ENCODE data around the gene DCT. TPM values are rescaled to one million over a fixed set of nuclear protein-coding genes. Genes with fewer than 3 reads are reported as not detected.

DCT gene
- total and polyA plus RNA-seq, 4 donors, result 0.02 to 1.1 (median 0.18) TPM

DNA sequence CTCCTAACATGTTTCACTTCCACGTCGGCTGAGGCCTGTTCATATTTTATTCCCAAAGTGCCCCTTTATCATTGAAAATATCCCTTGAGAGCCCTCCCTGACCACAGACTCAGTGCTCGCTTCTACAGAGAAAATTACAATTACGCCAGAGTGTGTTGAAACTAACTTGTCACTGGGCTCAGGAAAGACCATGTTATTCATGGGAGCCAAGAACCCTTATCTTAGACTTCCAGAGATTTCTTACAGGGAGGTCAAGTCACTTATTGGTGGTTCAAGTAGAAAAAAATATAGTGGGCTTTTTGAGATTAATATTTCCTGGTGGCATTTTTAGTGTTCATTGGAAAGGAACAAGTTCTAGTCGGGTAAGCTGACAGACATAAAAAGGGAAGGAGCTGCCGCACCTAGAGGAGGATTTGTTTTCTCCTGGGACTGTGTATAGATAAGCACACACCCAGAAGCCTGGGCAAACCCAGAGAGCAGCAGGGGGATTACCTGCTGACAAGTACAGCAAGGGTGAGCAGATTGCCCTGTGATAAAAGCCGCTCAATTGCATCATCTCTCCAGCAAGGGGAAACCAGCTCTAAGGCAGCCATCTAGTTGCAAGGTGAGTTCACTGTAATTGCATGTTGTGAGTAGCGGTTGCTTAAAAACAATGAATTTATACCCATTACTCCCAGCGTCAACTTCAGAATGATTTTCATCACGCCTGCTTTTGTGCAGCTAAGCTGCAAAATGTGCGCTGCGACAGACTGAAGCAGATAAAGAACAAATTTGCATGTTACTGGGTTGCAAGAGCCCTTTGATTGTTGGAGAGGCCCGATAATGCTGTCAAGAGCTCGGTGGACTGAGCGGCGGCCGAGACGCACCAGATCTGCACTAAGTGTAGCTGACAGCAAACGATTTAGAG lies 46.2 kb downstream of the DCT start:
- peaks cover 0 to 6% (median 0%) of the 10 kb centered on the region in 5 donors for H3K4me1 ChIP-seq (ENCODE audit: control insufficient read depth in 5 of 5, insufficient read depth in 5 of 5, low read length in 5 of 5)
- 49 to 58% methylated on average over 19 of the region's 19 CpGs for WGBS, 2 donors
- H3K27me3 ChIP-seq (ENCODE audit: control insufficient read depth in 3 of 3, insufficient read depth in 3 of 3, low read length in 2 of 3), result peaks cover 0 to 3% (median 0%) of the 10 kb centered on the region in 3 donors
- H3K36me3 ChIP-seq (ENCODE audit: control insufficient read depth in 4 of 4, insufficient read depth in 4 of 4, low read length in 4 of 4), result no peaks in the 10 kb centered on the region
- no peak overlapping the region for H3K27ac ChIP-seq (ENCODE audit: low read depth in 1 of 2, low read length in 1 of 2)
- ATAC-seq (ENCODE audit: insufficient read depth, low FRiP score), result peak; percentile 44
- TF ChIP-seq, protein P1, sequence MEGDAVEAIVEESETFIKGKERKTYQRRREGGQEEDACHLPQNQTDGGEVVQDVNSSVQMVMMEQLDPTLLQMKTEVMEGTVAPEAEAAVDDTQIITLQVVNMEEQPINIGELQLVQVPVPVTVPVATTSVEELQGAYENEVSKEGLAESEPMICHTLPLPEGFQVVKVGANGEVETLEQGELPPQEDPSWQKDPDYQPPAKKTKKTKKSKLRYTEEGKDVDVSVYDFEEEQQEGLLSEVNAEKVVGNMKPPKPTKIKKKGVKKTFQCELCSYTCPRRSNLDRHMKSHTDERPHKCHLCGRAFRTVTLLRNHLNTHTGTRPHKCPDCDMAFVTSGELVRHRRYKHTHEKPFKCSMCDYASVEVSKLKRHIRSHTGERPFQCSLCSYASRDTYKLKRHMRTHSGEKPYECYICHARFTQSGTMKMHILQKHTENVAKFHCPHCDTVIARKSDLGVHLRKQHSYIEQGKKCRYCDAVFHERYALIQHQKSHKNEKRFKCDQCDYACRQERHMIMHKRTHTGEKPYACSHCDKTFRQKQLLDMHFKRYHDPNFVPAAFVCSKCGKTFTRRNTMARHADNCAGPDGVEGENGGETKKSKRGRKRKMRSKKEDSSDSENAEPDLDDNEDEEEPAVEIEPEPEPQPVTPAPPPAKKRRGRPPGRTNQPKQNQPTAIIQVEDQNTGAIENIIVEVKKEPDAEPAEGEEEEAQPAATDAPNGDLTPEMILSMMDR (IDR thresholded peaks at IDR 0.05; ENCODE audit: control extremely low read depth, extremely low read depth), result no peak
- peak; percentile 13 to 40 (median 33) for DNase-seq
- no peak overlapping the region for H3K9ac ChIP-seq (ENCODE audit: insufficient read depth in 1 of 2, low read length in 2 of 2)
- no peaks in the 10 kb centered on the region for H3K9me3 ChIP-seq (ENCODE audit: control insufficient read depth in 4 of 4, insufficient read depth in 3 of 4, low read length in 3 of 4)
- no peak overlapping the region for H3K4me3 ChIP-seq

DNA sequence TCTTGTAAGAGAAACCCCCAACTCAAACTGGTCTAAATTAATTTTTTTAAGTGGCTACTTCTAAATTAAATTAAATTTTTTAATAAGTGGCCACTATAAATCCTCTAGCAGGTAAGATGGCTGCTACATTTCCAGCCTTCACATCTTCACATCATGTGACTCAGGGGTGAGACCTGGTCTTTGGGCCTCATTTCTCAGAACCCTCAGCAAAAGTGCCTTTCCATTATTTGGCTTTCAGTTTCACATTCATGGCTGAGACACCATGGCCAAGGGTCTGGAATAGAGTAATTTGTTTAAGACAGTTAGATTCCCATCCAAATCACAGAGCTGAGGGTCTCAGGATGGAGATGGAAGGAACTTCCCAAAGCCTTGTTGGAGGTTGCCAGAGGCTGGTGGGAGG lies 47.5 kb downstream of the DCT start:
- Histone ChIP-seq H3K9me3 (ENCODE audit: control insufficient read depth in 4 of 4, insufficient read depth in 3 of 4, low read length in 3 of 4) (no peaks in the 10 kb centered on the region), H3K36me3 (ENCODE audit: control insufficient read depth in 4 of 4, insufficient read depth in 4 of 4, low read length in 4 of 4) (no peaks in the 10 kb centered on the region), H3K27ac (ENCODE audit: low read depth in 1 of 2, low read length in 1 of 2) (no peak overlapping the region), H3K4me3 (no peak overlapping the region), H3K4me1 (ENCODE audit: control insufficient read depth in 5 of 5, insufficient read depth in 5 of 5, low read length in 5 of 5) (peaks cover 0 to 6% (median 0%) of the 10 kb centered on the region in 5 donors), H3K27me3 (ENCODE audit: control insufficient read depth in 3 of 3, insufficient read depth in 3 of 3, low read length in 2 of 3) (no peaks in the 10 kb centered on the region), H3K9ac (ENCODE audit: insufficient read depth in 1 of 2, low read length in 2 of 2) (no peak overlapping the region)
- TF ChIP-seq, protein P1 (IDR thresholded peaks at IDR 0.05; ENCODE audit: control extremely low read depth, extremely low read depth), result no peak
- DNase-seq (peak in 2 of 3 donors; percentile 10 to 14), ATAC-seq (ENCODE audit: insufficient read depth, low FRiP score) (no peak)

DNA sequence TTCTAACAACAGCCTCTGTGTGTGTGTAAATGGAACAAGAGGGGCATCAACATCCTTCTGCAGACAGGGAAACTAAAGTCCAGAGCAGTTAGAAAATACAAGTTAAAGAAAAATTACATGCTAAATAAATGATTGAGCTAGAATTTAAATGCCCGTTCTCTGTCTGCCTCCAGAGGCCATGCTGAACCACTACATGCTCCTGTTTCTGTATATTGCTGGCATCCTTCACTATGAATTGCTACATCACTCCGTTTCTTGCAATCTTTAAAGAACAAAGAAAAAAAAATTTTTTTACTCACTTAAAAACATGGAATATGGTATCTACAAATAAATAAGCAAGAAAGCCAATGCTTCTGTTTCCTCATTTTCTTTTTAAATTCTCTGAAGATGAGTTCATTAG lies 47.9 kb downstream of the DCT start:
- H3K27ac ChIP-seq (ENCODE audit: low read depth in 1 of 2, low read length in 1 of 2), result no peak overlapping the region
- H3K27me3 ChIP-seq (ENCODE audit: control insufficient read depth in 3 of 3, insufficient read depth in 3 of 3, low read length in 2 of 3), result no peaks in the 10 kb centered on the region
- ATAC-seq (ENCODE audit: insufficient read depth, low FRiP score) (no peak), DNase-seq (peak in 2 of 3 donors; percentile 63 to 84)
- TF ChIP-seq, protein P1 (IDR thresholded peaks at IDR 0.05; ENCODE audit: control extremely low read depth, extremely low read depth), result no peak
- WGBS, 2 donors, result 75 to 85% methylated on average over 2 of the region's 2 CpGs
- no peak overlapping the region for H3K4me3 ChIP-seq
- H3K9me3 ChIP-seq (ENCODE audit: control insufficient read depth in 4 of 4, insufficient read depth in 3 of 4, low read length in 3 of 4), result no peaks in the 10 kb centered on the region
- no peaks in the 10 kb centered on the region for H3K36me3 ChIP-seq (ENCODE audit: control insufficient read depth in 4 of 4, insufficient read depth in 4 of 4, low read length in 4 of 4)
- H3K9ac ChIP-seq (ENCODE audit: insufficient read depth in 1 of 2, low read length in 2 of 2), result no peak overlapping the region
- peaks cover 0 to 6% (median 0%) of the 10 kb centered on the region in 5 donors for H3K4me1 ChIP-seq (ENCODE audit: control insufficient read depth in 5 of 5, insufficient read depth in 5 of 5, low read length in 5 of 5)

All from lung (tissue), 12 donors.